Epidermal melanocyte (primary cell): Measurements from ENCODE around the gene OR5H6.
"Not testable (repeated sequence)": the region's sequence is repeated elsewhere in the genome, so short reads cannot be mapped to it uniquely, and the experiment has no call there.

ENCODE experiments used
- DNase-seq: peaks from one replicate; pipeline ENCODE4 v3.0.0; 2011; ENCODE audit warnings: low spot score; ENCODE audit not compliant: insufficient read length

Gene OR5H6

GRCh38 chr3:98263944-98264343 is at the start of gene OR5H6:
OR5H6 (plus strand) TSS chr3:98264244; CDS start chr3:98264333, 89 bp downstream.
- no peak for DNase-seq

- DNase-seq: no peak
Observed at GRCh38 chr3:98215051-98215450, 49.0 kb upstream of the OR5H6 start.

GRCh38 chr3:98223907-98224672 is 40.0 kb upstream of the OR5H6 start:
- no peak for DNase-seq

GRCh38 chr3:98232489-98232888 is 31.6 kb upstream of the OR5H6 start:
- DNase-seq: no peak

- no peak for DNase-seq
Observed at GRCh38 chr3:98233468-98233867, 30.6 kb upstream of the OR5H6 start.

- DNase-seq: no peak
Observed at GRCh38 chr3:98240131-98240530, 23.9 kb upstream of the OR5H6 start.

GRCh38 chr3:98242155-98242554 is 21.9 kb upstream of the OR5H6 start:
- DNase-seq: no peak

- DNase-seq: no peak
Observed at GRCh38 chr3:98243843-98244242, 20.2 kb upstream of the OR5H6 start.

GRCh38 chr3:98246142-98246541 is 17.9 kb upstream of the OR5H6 start:
- no peak for DNase-seq

GRCh38 chr3:98256026-98256425 is 8.0 kb upstream of the OR5H6 start:
- not testable (repeated sequence) for DNase-seq

GRCh38 chr3:98259707-98260106 is 4.3 kb upstream of the OR5H6 start:
- no peak for DNase-seq

GRCh38 chr3:98262046-98262445 is 2.0 kb upstream of the OR5H6 start:
- no peak for DNase-seq

- DNase-seq: no peak
Observed at GRCh38 chr3:98269846-98270245, 5.8 kb downstream of the OR5H6 start.

GRCh38 chr3:98272126-98272525 is 8.1 kb downstream of the OR5H6 start:
- DNase-seq: no peak

GRCh38 chr3:98274914-98275313 is 10.9 kb downstream of the OR5H6 start:
- DNase-seq: no peak

- no peak for DNase-seq
Observed at GRCh38 chr3:98282205-98282604, 18.2 kb downstream of the OR5H6 start, which contains the start of gene OR5H2. OR5H2 (plus strand) TSS chr3:98282505; CDS start chr3:98282903, 398 bp downstream.

- no peak for DNase-seq
Observed at GRCh38 chr3:98290916-98291315, 26.9 kb downstream of the OR5H6 start.

- no peak for DNase-seq
Observed at GRCh38 chr3:98291332-98291957, 27.4 kb downstream of the OR5H6 start.
